KMS-11 (cell line): Measurements from ENCODE around the gene NAV3.

ENCODE experiments used
- H2AFZ ChIP-seq: fragments of 200-600 bp; sonication (generic); 2 replicates; pipeline ENCODE4 v1.6.1; 2016; ENCODE audit warnings: antibody characterized with exemption, mixed run types, low read depth
- H3K27ac ChIP-seq: fragments of 200-600 bp; sonication (generic); 2 replicates; pipeline ENCODE4 v1.6.1; 2016; ENCODE audit warnings: mild to moderate bottlenecking, mixed run types
- H3K27me3 ChIP-seq: fragments of 200-600 bp; sonication (generic); 2 replicates; pipeline ENCODE4 v1.6.1; 2017; ENCODE audit warnings: mild to moderate bottlenecking, low read depth, mixed run types, moderate library complexity; ENCODE audit not compliant: insufficient read depth
- H3K36me3 ChIP-seq: fragments of 200-600 bp; sonication (generic); 2 replicates; pipeline ENCODE4 v1.6.1; 2017; ENCODE audit warnings: mild to moderate bottlenecking, mixed run types; ENCODE audit not compliant: insufficient read depth
- H3K4me1 ChIP-seq: fragments of 200-600 bp; sonication (generic); 2 replicates; pipeline ENCODE4 v1.6.1; 2016; ENCODE audit warnings: mild to moderate bottlenecking, low read depth, mixed run types; ENCODE audit not compliant: poor library complexity, severe bottlenecking
- H3K4me2 ChIP-seq: fragments of 200-600 bp; sonication (generic); 2 replicates; pipeline ENCODE4 v1.7.0; 2016; ENCODE audit warnings: mild to moderate bottlenecking, mixed run types
- H3K4me3 ChIP-seq: fragments of 200-600 bp; sonication (generic); IDR thresholded peaks from 2 replicates; pipeline ENCODE4 v1.6.1; 2017; ENCODE audit warnings: low read depth, low read length, mixed read lengths; ENCODE audit not compliant: insufficient read depth
- H3K79me2 ChIP-seq: fragments of 200-600 bp; sonication (generic); 2 replicates; pipeline ENCODE4 v1.6.1; 2016; ENCODE audit warnings: low read depth, mixed run types; ENCODE audit not compliant: insufficient read depth
- H3K9ac ChIP-seq: fragments of 200-600 bp; sonication (generic); 2 replicates; pipeline ENCODE4 v1.6.1; 2016; ENCODE audit warnings: mild to moderate bottlenecking, mixed run types
- H4K20me1 ChIP-seq: fragments of 200-600 bp; sonication (generic); 2 replicates; pipeline ENCODE4 v1.6.1; 2016; ENCODE audit warnings: mild to moderate bottlenecking, mixed run types; ENCODE audit not compliant: insufficient read depth
- TF ChIP-seq, protein P1 (sequence below): fragments of 200-600 bp; sonication (generic); conservative IDR thresholded peaks from 2 replicates; pipeline ENCODE4 v1.6.1; 2017; ENCODE audit warnings: low read depth, mild to moderate bottlenecking, antibody characterized with exemption, low read length, moderate library complexity, mixed read lengths

NAV3 gene

DNA sequence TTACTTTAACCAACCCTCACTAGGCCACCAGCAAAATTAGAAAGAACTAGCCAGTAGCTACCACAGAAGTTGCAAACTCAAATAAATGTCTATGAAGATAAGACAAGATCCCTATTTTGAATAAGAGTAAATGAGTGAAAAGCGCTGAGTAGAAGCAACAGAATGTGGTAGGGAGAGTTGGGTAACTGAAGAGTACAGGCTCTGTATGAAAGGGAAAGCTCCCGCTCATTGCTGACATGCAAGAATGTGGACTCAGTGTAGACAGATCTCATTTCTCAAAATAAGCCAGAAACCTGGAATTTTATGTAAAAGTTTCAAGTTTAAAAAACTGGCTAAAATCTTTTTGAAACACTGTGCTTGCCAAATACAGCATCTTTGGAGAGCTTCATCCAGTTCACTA, 63.9 kb downstream of the NAV3 start:
- H3K36me3 ChIP-seq: no peaks in the 10 kb centered on the region
- no peaks in the 10 kb centered on the region for H3K4me1 ChIP-seq
- H3K79me2 ChIP-seq: no peaks in the 10 kb centered on the region
- no peak overlapping the region for H3K9ac ChIP-seq
- no peak overlapping the region for H3K4me3 ChIP-seq
- H3K27me3 ChIP-seq: no peaks in the 10 kb centered on the region
- H2AFZ ChIP-seq: no peak overlapping the region
- no peak overlapping the region for H3K27ac ChIP-seq
- TF ChIP-seq, protein P1, sequence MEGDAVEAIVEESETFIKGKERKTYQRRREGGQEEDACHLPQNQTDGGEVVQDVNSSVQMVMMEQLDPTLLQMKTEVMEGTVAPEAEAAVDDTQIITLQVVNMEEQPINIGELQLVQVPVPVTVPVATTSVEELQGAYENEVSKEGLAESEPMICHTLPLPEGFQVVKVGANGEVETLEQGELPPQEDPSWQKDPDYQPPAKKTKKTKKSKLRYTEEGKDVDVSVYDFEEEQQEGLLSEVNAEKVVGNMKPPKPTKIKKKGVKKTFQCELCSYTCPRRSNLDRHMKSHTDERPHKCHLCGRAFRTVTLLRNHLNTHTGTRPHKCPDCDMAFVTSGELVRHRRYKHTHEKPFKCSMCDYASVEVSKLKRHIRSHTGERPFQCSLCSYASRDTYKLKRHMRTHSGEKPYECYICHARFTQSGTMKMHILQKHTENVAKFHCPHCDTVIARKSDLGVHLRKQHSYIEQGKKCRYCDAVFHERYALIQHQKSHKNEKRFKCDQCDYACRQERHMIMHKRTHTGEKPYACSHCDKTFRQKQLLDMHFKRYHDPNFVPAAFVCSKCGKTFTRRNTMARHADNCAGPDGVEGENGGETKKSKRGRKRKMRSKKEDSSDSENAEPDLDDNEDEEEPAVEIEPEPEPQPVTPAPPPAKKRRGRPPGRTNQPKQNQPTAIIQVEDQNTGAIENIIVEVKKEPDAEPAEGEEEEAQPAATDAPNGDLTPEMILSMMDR: no peak
- no peaks in the 10 kb centered on the region for H4K20me1 ChIP-seq
- no peak overlapping the region for H3K4me2 ChIP-seq

DNA sequence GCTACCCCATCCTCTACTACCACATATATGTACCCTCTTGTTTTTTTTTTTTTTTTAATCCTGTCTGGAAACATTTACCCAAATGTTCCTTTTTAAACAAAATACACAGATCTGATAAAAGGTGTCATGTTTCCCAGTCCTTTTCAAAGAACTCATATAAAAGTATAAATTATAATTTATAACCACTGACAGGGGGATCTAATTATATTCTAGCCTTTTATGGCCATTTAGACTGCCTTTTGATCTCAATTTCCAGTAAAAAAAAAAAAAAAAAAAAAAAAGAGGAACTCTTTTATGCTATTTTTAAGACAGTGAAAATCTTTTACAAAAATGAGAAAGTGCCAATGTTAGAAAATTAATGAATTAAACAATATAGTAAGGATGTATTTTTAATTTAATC, 65.0 kb downstream of the NAV3 start:
- no peak overlapping the region for H2AFZ ChIP-seq
- H3K4me3 ChIP-seq: no peak overlapping the region
- TF ChIP-seq, protein P1: no peak
- H4K20me1 ChIP-seq: no peaks in the 10 kb centered on the region
- no peak overlapping the region for H3K27ac ChIP-seq
- H3K27me3 ChIP-seq: no peaks in the 10 kb centered on the region
- no peaks in the 10 kb centered on the region for H3K4me1 ChIP-seq
- no peaks in the 10 kb centered on the region for H3K79me2 ChIP-seq
- no peak overlapping the region for H3K9ac ChIP-seq
- no peaks in the 10 kb centered on the region for H3K36me3 ChIP-seq
- no peak overlapping the region for H3K4me2 ChIP-seq

DNA sequence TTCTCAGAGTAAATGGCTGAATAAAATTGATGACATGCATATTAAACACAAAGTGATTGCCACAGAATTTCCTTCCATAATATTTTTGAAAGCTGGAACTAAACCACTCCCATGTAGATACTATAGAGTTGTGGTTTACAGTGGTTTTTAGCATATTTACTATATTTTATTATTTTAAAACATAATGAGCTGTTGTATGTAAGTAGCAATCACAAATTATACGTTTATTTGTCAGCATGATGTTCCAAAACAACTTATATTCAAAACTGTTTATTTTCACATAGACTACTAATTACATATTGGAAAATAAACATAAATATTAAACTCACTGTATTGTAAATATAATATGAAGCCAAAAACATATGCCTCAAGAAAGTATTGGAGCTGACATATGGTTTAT, 77.2 kb downstream of the NAV3 start:
- Histone ChIP-seq H3K4me2 (no peak overlapping the region), H3K79me2 (no peaks in the 10 kb centered on the region), H3K4me1 (no peaks in the 10 kb centered on the region), H4K20me1 (no peaks in the 10 kb centered on the region), H3K27me3 (no peaks in the 10 kb centered on the region), H3K4me3 (no peak overlapping the region), H3K9ac (no peak overlapping the region), H2AFZ (no peak overlapping the region), H3K36me3 (no peaks in the 10 kb centered on the region), H3K27ac (no peak overlapping the region)
- TF ChIP-seq, protein P1: no peak

- Histone ChIP-seq H3K27me3 (no peaks in the 10 kb centered on the region), H3K79me2 (no peaks in the 10 kb centered on the region), H3K4me3 (no peak overlapping the region), H3K36me3 (no peaks in the 10 kb centered on the region), H4K20me1 (no peaks in the 10 kb centered on the region), H3K27ac (no peak overlapping the region), H3K9ac (no peak overlapping the region), H3K4me2 (no peak overlapping the region), H2AFZ (no peak overlapping the region), H3K4me1 (no peaks in the 10 kb centered on the region)
- TF ChIP-seq, protein P1: no peak
Measured at GRCh38 chr12:77914081-77914488, 83.4 kb downstream of the NAV3 start.
